Inflammatory macrophage treated with lipopolysaccharide for 1 hour (primary cell): ENCODE data around the gene RGS17.
"Not testable (repeated sequence)": the region's sequence is repeated elsewhere in the genome, so short reads cannot be mapped to it uniquely, and the experiment has no call there.

ENCODE experiments used
- DNase-seq, 2 donors: peaks; one replicate each; pipeline ENCODE4 v3.0.0-alpha.2; 2020 to 2022

The RGS17 gene

DNA sequence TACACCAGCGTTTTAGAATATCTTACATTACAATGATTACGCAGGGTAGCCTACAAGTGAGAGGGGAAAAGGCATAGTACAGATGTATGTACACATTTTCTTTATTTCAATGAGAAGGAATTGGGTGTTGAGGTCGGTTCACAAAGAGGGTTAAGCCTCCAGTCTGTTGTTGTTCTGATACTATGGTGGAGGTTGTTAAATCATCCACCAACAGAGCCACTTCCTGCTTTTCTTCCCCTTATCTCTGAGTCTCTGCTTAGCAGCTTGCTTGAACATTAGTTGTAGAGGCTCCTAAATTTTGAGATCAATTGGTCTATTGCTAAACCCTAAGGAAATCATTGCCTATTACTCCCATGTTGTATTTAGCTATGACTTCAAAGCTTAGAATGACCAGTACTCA lies 7.3 kb downstream of the RGS17 start:
- DNase-seq, result no peak

DNA sequence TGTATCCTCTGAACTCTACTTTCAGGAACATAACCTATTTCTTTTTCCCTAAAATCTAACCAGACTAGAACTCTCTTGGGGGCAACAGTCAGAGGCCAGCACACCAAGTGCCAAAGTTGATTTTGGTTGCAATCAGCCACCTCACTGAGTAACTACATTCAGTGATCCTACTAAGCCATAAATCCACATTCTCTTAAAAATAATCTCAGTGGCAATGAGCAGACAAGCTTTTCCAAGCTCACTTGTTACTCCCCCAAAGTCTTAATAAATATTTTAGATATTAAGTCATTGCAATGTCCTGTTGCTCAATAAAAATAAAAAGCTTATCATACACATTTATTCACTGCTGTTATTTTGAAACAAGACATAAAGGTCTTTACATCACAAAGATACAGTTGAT lies 9.8 kb downstream of the RGS17 start:
- DNase-seq, result no peak

DNA sequence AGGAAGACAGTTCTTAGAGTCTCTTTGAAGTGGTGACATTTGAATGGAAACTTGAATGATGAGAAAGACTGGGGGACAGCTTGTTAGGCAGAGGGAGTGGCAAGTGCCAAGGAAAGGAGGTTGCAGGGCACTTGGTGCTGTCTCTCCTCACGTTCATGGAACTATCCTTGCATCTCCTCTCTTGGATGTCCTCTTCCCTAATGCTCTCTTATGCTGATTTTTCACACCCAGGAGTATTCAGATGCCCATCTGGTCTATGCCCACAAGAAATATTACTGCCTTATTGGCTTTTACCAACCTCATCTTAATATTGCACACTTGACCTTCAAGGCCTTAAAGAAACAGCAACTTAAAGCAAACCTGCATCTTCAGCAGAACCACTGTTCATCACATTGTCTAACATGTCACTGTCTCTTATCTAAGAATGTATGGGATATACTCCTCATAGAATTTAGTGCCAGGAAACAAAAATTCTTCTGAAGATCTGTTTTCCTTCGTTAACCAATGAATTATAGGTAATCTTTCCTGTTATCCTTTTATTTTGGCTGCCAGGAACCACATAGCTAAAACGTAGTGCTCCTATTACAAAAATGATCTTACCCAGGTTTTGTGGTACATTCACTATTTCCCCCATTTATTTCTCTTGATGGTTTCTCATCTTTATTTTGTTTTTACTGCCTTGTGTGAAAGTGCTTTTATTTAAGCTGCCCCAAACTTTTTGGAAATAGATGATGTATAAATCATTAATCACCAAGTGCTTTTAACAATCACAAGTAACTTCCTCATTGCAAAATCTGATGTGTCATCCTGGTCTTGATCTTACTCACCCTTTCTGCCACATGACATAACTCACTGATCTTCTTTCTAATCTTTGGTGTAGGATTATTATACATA lies 12.8 kb downstream of the RGS17 start:
- DNase-seq, result peak; percentile 84

DNA sequence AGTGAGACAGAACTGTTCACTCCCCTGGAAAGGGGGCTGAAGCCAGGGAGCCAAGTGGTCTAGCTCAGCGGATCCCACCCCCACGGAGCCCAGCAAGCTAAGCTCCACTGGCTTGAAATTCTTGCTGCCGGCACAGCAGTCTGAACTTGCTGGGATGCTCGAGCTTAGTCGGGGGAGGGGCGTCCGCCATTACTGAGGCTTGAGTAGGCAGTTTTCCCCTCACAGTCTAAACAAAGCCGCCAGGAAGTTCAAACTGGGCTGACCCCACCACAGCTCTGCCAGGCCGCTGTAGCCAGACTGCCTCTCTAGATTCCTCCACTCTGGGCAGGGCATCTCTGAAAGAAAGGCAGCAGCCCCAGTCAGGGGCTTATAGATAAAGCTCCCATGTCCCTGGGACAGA lies 20.0 kb downstream of the RGS17 start:
- not testable (repeated sequence) for DNase-seq

GRCh38 chr6:153110612-153111011 lies 20.5 kb downstream of the RGS17 start:
- not testable (repeated sequence) for DNase-seq

GRCh38 chr6:153108315-153108714 lies 22.8 kb downstream of the RGS17 start:
- DNase-seq, result peak in 1 of 2 donors; percentile 36

- no peak for DNase-seq
Observed at GRCh38 chr6:153106021-153106420, 25.1 kb downstream of the RGS17 start.

GRCh38 chr6:153104220-153104619 lies 26.9 kb downstream of the RGS17 start:
- DNase-seq, result no peak

DNA sequence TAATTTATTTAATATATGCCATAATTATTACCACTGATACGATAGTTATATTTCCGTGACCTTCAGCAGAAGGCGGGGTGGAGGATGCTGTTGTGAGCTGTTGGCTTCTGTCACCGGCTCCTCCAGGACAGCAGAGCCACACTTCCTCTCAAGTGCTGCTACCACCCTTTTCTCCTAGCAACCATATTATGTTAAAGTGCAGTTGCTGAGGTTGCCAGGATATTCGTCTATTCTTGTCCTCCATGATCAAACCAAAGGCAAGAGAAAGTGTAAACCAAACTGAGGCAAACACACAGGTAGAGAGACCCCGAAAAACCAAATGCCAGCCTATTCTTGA lies 27.8 kb downstream of the RGS17 start:
- DNase-seq, result no peak

DNA sequence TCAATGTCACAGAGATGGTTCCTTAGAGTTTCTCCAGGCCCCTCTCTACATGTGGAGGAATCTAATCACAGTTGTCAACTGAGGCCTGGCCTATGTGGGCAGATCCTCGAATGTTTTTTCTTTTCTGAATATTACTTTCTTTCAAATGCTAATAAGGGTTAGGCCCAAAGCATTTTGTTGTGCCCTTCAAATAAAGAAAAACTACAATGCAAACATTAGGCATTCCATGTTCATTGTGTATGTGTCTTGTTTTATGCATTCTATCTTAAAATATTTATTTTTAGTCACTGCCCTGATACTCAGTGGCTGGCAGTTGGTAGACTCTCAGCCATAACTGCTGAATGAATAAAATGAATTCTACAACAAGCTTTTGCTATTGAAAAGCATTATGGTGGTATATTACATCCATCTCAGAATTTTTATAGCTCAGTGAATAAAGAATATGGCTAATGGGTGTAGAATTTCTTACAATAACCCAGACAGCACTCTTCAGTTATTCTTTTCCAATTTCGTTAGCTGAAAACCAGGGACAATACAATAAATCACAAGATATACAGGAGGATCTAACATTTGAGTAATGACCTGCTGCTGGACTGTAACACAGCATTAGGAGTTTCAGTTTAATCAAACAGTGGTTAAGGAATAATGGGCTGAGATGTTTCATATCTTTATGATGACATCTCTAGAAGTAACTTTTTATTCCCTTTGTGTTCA lies 28.3 kb downstream of the RGS17 start:
- DNase-seq, result no peak

DNA sequence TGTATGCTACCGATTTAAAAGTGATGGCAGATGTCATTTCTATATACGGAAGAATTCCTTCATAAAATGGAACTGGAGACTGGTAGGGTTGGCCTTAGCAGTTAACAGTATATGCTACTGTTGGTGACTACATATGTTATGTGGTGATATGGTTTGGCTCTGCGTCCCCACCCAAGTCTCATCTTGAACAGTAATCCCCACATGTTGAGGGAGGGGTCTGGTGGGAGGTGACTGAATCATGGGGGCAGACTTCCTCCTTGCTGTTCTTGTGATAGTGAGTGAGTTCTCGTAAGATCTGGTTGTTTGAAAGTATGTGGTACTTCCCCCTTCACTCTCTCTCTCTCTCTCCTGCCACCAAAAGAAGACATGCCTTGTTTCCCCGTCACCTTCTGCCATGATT lies 29.6 kb downstream of the RGS17 start:
- DNase-seq, result no peak

DNA sequence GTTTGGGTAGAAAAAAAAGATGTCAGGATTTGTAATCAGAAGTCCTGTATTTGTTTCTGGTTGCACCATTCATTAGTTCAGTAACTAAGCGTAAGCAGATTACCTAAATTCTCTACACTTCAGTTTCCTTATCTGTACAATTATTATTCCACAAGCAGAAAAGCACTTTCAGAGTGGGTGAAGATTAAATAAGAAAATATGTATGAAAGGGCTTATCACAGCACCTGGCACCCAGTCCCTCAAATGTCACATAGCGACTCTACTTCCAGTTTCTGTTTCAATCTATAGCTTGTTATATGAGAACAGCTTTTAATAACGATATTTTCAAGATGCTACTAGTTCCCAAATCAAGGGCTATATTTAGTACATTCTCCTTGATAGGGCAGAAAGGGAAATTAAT lies 31.4 kb downstream of the RGS17 start:
- DNase-seq, result no peak

DNA sequence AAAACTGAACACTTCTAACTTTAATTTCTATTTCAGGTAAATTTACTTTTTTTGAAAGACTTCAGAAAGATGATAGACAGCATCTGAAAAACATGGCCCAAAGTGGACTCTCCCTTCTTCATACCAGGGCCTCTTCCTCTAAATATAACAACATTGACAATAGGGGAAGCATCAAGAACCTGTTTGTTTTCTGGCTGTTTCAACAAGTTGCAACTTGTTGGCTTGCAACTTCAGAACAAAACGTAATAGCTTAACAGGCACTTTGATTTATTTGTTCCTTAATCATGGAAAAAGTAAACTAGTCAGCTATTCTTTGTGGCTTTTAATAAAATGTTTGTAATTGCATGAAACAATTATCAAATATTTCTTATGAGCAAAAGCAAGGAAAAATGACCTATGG lies 34.3 kb downstream of the RGS17 start:
- peak in 1 of 2 donors; percentile 21 for DNase-seq

GRCh38 chr6:153096031-153096430 lies 35.1 kb downstream of the RGS17 start:
- DNase-seq, result no peak

- DNase-seq, result peak; percentile 83 to 84
Observed at GRCh38 chr6:153092082-153093013, 38.7 kb downstream of the RGS17 start.

GRCh38 chr6:153090241-153090930 lies 40.7 kb downstream of the RGS17 start:
- DNase-seq, result peak; percentile 51 to 61

GRCh38 chr6:153088796-153089195 lies 42.3 kb downstream of the RGS17 start:
- no peak for DNase-seq

DNA sequence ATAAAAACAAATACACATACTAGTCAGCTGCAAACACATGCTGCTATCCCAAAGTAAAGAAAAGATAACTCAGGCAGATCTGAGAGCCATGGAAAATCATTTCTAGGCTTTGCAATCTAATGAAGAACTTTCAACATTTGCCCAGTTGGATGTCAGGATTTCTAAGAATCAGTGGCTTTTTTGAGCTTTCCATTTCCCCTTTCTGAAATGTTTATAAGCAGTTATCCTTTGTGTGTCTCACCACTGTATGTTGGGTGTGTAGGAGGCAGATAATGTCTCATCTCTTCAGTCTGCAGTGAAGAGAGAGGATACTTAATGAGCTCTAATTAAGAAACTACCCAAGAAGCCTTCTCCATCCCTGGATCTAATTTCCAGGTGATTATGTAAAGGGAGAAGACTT lies 43.6 kb downstream of the RGS17 start:
- peak; percentile 62 to 76 for DNase-seq

GRCh38 chr6:153086225-153086990 lies 44.7 kb downstream of the RGS17 start:
- no peak for DNase-seq

GRCh38 chr6:153085239-153085638 lies 45.8 kb downstream of the RGS17 start:
- DNase-seq, result no peak

DNA sequence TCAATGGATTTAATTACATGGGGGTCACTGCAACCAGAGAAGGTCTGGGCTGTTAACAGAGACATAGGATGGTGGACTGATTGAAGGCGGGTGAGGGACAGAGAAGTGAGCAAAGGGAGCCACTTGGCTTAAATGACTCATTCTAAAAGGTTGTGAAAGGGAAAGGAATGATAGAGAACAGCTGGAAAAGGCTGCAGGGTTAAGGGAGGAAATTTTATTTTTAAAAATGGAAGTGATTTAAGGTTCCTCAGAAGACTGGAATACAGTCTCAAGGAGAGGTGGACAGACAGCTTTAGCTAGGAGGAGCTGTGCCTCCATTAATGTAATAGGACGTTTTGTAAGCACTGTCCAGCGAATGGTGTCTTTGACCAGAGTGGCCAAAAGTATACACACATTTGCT lies 46.7 kb downstream of the RGS17 start:
- DNase-seq, result no peak

DNA sequence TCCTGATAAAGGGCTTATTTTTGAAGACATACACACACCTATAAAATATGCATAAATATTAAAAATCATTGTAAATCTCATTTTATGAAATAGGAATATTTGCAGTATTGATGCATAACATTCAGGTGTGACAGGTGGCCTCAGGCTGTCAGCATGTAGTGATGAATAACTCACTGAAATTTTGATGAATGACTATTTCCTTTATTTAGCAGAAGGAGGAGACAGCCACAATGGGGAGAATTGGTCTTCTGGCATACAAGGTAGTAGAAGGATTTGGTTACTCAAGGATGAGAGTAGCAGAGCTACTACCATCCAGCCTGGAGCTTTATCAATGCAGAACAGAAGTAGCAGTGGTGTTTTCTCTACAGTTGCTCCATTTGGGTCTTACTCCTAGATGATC lies 47.2 kb downstream of the RGS17 start:
- DNase-seq, result no peak
